ENCODE measurements around the gene CAND2.

The CAND2 gene

GRCh38 chr3:12796171-12797123 is at the start of gene CAND2:
Gene CAND2 (plus strand): TSS chr3:12796680. CDS start chr3:12796721, 41 bp downstream.
- Histone ChIP-seq H3K27ac (ENCODE audit: low read length) (no peak within 1 kb of the TSS), H3K9ac (ENCODE audit: low read depth, low read length) (peak within 1 kb of the TSS; percentile 85; the same call in 1 of the 2 replicates), H3K9me3 (ENCODE audit: insufficient read depth, low read depth, low read length) (no peaks in the 10 kb centered on the region), H3K4me1 (ENCODE audit: insufficient read depth, low read length) (0 out of 2 replicates have a peak, but pooled peaks cover 3% of the 10 kb centered on the region), H3K36me3 (ENCODE audit: insufficient read depth, low read depth, low read length) (no peaks in the 10 kb centered on the region), H3K27me3 (ENCODE audit: insufficient read depth, low read length) (peaks cover 4% of the 10 kb centered on the region; the same call in 1 of the 2 replicates), H3K4me3 (ENCODE audit: low read length) (peak within 1 kb of the TSS; percentile 83)

- no peaks in the 10 kb centered on the region for H3K9me3 ChIP-seq (ENCODE audit: insufficient read depth, low read depth, low read length)
- H3K9ac ChIP-seq (ENCODE audit: low read depth, low read length): no peak overlapping the region
- no peak overlapping the region for H3K4me3 ChIP-seq (ENCODE audit: low read length)
- no peaks in the 10 kb centered on the region for H3K27me3 ChIP-seq (ENCODE audit: insufficient read depth, low read length)
- no peaks in the 10 kb centered on the region for H3K4me1 ChIP-seq (ENCODE audit: insufficient read depth, low read length)
- H3K36me3 ChIP-seq (ENCODE audit: insufficient read depth, low read depth, low read length): no peaks in the 10 kb centered on the region
- no peak overlapping the region for H3K27ac ChIP-seq (ENCODE audit: low read length)
These were observed 48.0 kb upstream of the CAND2 start for GRCh38 chr3:12748477-12748876.

- H3K9ac ChIP-seq (ENCODE audit: low read depth, low read length): no peak overlapping the region
- no peaks in the 10 kb centered on the region for H3K4me1 ChIP-seq (ENCODE audit: insufficient read depth, low read length)
- H3K27ac ChIP-seq (ENCODE audit: low read length): no peak overlapping the region
- H3K9me3 ChIP-seq (ENCODE audit: insufficient read depth, low read depth, low read length): no peaks in the 10 kb centered on the region
- H3K27me3 ChIP-seq (ENCODE audit: insufficient read depth, low read length): no peaks in the 10 kb centered on the region
- no peaks in the 10 kb centered on the region for H3K36me3 ChIP-seq (ENCODE audit: insufficient read depth, low read depth, low read length)
- no peak overlapping the region for H3K4me3 ChIP-seq (ENCODE audit: low read length)
These were observed 46.3 kb upstream of the CAND2 start for GRCh38 chr3:12750223-12750622.

GRCh38 chr3:12750658-12751071 is 45.8 kb upstream of the CAND2 start:
- Histone ChIP-seq H3K9ac (ENCODE audit: low read depth, low read length) (no peak overlapping the region), H3K4me3 (ENCODE audit: low read length) (no peak overlapping the region), H3K27me3 (ENCODE audit: insufficient read depth, low read length) (no peaks in the 10 kb centered on the region), H3K9me3 (ENCODE audit: insufficient read depth, low read depth, low read length) (no peaks in the 10 kb centered on the region), H3K27ac (ENCODE audit: low read length) (no peak overlapping the region), H3K4me1 (ENCODE audit: insufficient read depth, low read length) (no peaks in the 10 kb centered on the region), H3K36me3 (ENCODE audit: insufficient read depth, low read depth, low read length) (no peaks in the 10 kb centered on the region)

- Histone ChIP-seq H3K27me3 (ENCODE audit: insufficient read depth, low read length) (no peaks in the 10 kb centered on the region), H3K27ac (ENCODE audit: low read length) (no peak overlapping the region), H3K4me1 (ENCODE audit: insufficient read depth, low read length) (no peaks in the 10 kb centered on the region), H3K36me3 (ENCODE audit: insufficient read depth, low read depth, low read length) (no peaks in the 10 kb centered on the region), H3K9ac (ENCODE audit: low read depth, low read length) (no peak overlapping the region), H3K9me3 (ENCODE audit: insufficient read depth, low read depth, low read length) (no peaks in the 10 kb centered on the region), H3K4me3 (ENCODE audit: low read length) (no peak overlapping the region)
These were observed 44.9 kb upstream of the CAND2 start for GRCh38 chr3:12751571-12751970.

GRCh38 chr3:12752102-12752501 is 44.4 kb upstream of the CAND2 start:
- Histone ChIP-seq H3K9ac (ENCODE audit: low read depth, low read length) (no peak overlapping the region), H3K27me3 (ENCODE audit: insufficient read depth, low read length) (no peaks in the 10 kb centered on the region), H3K4me3 (ENCODE audit: low read length) (no peak overlapping the region), H3K9me3 (ENCODE audit: insufficient read depth, low read depth, low read length) (no peaks in the 10 kb centered on the region), H3K27ac (ENCODE audit: low read length) (no peak overlapping the region), H3K36me3 (ENCODE audit: insufficient read depth, low read depth, low read length) (no peaks in the 10 kb centered on the region), H3K4me1 (ENCODE audit: insufficient read depth, low read length) (no peaks in the 10 kb centered on the region)

- Histone ChIP-seq H3K27me3 (ENCODE audit: insufficient read depth, low read length) (no peaks in the 10 kb centered on the region), H3K4me3 (ENCODE audit: low read length) (no peak overlapping the region), H3K9ac (ENCODE audit: low read depth, low read length) (no peak overlapping the region), H3K4me1 (ENCODE audit: insufficient read depth, low read length) (no peaks in the 10 kb centered on the region), H3K9me3 (ENCODE audit: insufficient read depth, low read depth, low read length) (no peaks in the 10 kb centered on the region), H3K27ac (ENCODE audit: low read length) (no peak overlapping the region), H3K36me3 (ENCODE audit: insufficient read depth, low read depth, low read length) (no peaks in the 10 kb centered on the region)
These were observed 43.7 kb upstream of the CAND2 start for GRCh38 chr3:12752809-12753208.

GRCh38 chr3:12753275-12754028 is 43.0 kb upstream of the CAND2 start:
- Histone ChIP-seq H3K27ac (ENCODE audit: low read length) (no peak overlapping the region), H3K9me3 (ENCODE audit: insufficient read depth, low read depth, low read length) (no peaks in the 10 kb centered on the region), H3K4me1 (ENCODE audit: insufficient read depth, low read length) (no peaks in the 10 kb centered on the region), H3K4me3 (ENCODE audit: low read length) (no peak overlapping the region), H3K9ac (ENCODE audit: low read depth, low read length) (no peak overlapping the region), H3K36me3 (ENCODE audit: insufficient read depth, low read depth, low read length) (no peaks in the 10 kb centered on the region), H3K27me3 (ENCODE audit: insufficient read depth, low read length) (no peaks in the 10 kb centered on the region)

GRCh38 chr3:12754313-12754712 is 42.2 kb upstream of the CAND2 start:
- Histone ChIP-seq H3K4me3 (ENCODE audit: low read length) (no peak overlapping the region), H3K27me3 (ENCODE audit: insufficient read depth, low read length) (no peaks in the 10 kb centered on the region), H3K9me3 (ENCODE audit: insufficient read depth, low read depth, low read length) (no peaks in the 10 kb centered on the region), H3K27ac (ENCODE audit: low read length) (no peak overlapping the region), H3K36me3 (ENCODE audit: insufficient read depth, low read depth, low read length) (no peaks in the 10 kb centered on the region), H3K4me1 (ENCODE audit: insufficient read depth, low read length) (no peaks in the 10 kb centered on the region), H3K9ac (ENCODE audit: low read depth, low read length) (no peak overlapping the region)

- no peaks in the 10 kb centered on the region for H3K36me3 ChIP-seq (ENCODE audit: insufficient read depth, low read depth, low read length)
- no peaks in the 10 kb centered on the region for H3K9me3 ChIP-seq (ENCODE audit: insufficient read depth, low read depth, low read length)
- H3K4me1 ChIP-seq (ENCODE audit: insufficient read depth, low read length): no peaks in the 10 kb centered on the region; the same call in 1 of the 2 replicates
- no peak overlapping the region for H3K4me3 ChIP-seq (ENCODE audit: low read length)
- no peak overlapping the region for H3K9ac ChIP-seq (ENCODE audit: low read depth, low read length)
- no peaks in the 10 kb centered on the region for H3K27me3 ChIP-seq (ENCODE audit: insufficient read depth, low read length)
- no peak overlapping the region for H3K27ac ChIP-seq (ENCODE audit: low read length)
These were observed 40.7 kb upstream of the CAND2 start for GRCh38 chr3:12755754-12756153.

GRCh38 chr3:12756175-12756574 is 40.3 kb upstream of the CAND2 start:
- Histone ChIP-seq H3K27me3 (ENCODE audit: insufficient read depth, low read length) (no peaks in the 10 kb centered on the region), H3K9ac (ENCODE audit: low read depth, low read length) (no peak overlapping the region), H3K4me1 (ENCODE audit: insufficient read depth, low read length) (no peaks in the 10 kb centered on the region; the same call in 1 of the 2 replicates), H3K27ac (ENCODE audit: low read length) (no peak overlapping the region), H3K36me3 (ENCODE audit: insufficient read depth, low read depth, low read length) (no peaks in the 10 kb centered on the region), H3K4me3 (ENCODE audit: low read length) (no peak overlapping the region), H3K9me3 (ENCODE audit: insufficient read depth, low read depth, low read length) (no peaks in the 10 kb centered on the region)

Measured in iPS-20b (cell line).